GM19452 (cell line): Measurements from ENCODE around the gene RTN1.
A peak's percentile ranks its signal among the peaks of the same experiment; 100 is the strongest.

Experiments
- ATAC-seq: cut with Tn5 transposase; IDR thresholded peaks from one replicate; pipeline ENCODE4 v1.9.1; 2021; ENCODE audit not compliant: unreplicated experiment

Gene RTN1

DNA sequence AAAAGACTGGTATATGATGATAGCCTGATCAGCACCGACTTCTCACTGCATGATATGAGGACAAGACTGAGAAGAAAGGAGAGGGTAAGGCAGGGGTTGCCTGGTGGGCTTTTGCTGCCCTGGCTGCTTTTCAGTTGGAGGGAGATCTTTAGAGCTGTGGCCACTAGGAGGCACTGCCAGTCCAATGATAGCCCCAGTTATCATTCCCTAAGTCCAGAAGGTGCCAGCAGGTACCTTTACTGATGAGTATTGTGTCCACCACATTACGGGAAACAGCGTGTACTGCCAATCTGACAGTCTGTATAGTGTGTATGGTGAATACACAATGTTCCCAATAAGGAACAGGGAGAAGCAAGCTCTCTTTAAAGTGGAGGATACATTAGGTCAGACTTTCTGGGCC lies 238.2 kb downstream of the RTN1 start:
- no peak for ATAC-seq

DNA sequence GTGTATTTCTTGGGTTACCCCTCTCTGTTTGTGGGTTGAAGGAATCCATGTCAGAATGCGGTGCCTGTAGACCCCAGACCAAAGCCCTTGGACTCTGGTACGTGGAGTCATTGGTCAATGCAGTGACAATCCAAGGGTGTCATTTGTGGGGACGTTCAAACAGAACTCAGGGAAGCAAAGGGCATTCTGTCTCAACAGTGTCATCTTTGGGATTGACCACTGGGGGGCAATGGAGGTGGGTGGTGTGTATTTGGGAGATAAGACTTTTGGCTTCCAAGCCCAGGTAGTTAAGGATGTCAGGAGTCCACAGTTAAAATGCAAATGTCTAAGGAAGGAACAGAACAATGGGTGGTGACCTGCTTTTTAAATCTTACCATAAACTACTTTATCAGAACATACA lies 239.3 kb downstream of the RTN1 start:
- no peak for ATAC-seq

DNA sequence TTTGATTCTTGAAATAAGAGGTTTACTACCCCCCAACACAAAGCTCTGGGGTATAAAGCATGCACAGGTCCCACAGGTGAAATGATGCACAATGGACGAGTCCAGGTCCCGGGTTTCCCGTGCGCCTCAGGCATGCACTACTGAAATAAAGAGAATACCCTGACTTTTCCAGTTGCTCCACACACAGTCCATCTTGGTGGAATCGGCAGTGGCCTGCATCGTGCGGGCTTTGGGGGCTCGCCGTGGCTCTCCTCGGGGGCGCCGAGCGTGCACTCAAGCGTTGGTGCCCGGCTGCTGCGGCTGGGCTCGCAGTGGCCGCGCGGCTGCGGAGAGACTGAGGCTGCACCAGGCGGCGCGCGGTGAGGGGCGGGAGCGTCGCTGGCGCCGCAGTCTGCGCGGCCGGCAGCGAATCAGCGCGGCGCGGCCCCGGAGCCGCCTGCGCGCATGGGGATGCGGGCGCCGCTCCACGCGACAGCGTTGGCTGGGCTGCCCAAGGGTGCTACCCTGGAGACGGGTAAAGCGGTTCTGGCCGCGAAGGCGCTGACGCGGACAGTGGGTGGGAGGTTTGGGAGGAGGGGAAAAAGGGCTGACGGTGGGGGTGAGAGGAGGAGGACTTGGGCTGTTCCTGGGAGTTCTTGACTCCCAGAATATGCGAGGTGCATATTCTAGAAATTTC lies 240.2 kb downstream of the RTN1 start:
- no peak for ATAC-seq

DNA sequence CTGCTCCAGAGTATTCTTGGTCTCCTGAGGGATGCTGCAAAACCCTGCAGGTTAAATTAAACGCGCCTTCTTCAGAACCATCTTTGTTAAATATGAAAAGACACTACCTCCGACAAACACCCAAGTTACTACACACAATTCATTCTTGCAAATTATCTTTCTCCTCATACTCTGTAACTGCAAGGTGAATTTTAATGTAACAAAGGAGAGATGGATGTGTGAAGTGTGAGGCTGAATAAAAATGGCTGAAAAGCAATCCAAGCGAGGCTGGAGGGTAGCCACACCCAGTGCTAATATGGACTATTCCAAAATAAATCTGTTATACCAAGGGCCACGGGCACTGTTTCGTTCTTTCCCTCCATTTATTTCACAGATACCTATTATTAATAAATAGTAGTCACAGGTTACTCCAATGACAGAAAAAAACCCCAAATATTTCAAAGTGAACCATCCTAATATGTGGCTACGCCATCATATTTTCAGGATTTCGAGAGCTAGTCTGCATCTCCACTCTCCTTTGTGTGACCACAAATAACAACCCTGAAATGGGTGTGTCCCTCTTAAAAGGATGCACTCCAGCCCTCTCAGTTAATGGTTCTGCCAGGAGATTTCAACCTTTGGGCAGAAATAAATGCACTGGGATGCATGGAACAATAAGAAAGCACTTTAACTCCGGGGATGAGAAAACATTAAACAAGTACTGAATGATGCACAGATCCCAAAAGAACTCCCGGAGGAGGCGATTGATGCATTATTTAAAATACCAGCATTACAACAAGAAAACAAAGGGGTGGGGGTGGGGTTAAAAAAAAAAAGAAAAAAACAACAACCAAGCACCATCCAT lies 240.9 kb downstream of the RTN1 start:
- ATAC-seq: no peak

DNA sequence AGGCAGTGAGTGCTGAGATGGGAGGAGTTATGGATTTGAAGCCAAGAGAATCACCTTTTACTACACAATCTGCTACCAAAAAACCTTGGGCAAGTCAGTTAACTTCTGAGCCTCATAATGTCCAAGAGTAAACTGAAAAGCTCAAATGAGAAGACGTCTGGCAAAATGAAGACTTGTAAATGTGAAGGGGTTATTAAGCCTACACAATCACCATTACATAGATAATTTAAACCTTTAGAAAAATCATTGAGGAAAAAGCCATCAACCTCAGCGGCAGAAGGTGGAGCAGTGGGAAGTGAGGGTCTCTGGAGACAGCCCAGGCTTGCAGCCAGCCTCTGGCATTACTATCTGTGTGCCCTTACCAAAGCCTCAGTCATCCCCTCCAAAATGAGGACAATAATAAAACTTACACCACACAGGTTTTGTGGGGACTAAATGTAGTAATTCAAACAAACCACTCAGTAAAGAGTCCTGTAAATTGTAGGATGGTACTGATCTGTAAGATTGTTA lies 243.5 kb downstream of the RTN1 start:
- ATAC-seq: no peak

DNA sequence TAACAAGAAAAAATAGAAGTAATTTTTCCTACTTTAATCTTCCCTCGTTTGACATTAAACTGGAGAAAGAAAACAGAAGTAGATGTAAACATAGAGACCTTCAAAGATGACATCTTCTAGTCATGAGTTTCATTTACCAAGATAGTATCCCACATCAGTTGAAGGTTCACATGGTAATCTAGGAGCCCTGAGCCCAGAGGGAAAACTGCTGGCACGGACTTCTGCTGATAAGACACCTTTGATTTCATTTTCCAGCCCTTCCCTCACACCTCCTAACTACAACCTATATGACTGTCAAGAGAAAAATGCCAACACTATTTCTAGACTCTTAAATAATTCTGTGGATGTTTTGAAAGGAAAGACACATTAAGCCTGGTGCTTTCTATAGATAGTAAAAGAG lies 247.9 kb downstream of the RTN1 start:
- no peak for ATAC-seq

DNA sequence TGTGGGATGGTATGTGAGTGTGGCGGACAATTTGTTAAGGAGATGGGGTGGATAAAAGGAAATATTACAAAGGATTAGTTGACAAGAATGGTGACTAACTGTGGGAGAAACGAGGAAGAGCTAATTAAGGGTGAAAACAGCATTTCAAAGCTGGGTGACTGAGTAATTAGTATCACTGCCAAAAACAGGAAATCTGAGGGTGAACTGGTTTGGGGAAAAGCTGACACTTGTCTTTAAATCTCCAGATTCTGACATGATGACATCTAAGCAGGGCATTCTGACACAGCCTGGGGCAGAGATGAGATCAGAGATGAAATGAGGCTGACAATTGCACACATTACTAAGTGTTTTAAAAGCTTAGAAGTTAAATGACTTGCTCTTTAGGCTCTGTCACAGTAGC lies 251.5 kb downstream of the RTN1 start:
- no peak for ATAC-seq

DNA sequence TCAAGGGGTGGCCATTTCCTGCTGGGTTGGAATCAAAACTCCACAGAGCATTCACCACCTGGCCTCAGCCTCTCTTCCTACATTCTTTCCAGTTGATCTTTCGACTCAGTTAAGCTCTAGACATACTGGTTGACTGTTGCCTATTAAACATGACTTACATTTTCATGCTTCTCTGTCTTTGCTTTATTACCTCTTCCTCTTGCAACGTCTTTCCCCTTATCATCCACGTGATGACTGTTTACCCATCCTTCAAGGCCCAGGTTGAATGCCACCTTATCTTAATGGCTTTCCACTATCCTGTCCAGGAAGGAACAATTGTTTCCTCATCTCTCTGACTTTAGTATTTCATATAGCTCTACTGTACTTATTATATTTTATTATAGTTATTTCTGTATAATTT lies 269.5 kb downstream of the RTN1 start:
- ATAC-seq: no peak

DNA sequence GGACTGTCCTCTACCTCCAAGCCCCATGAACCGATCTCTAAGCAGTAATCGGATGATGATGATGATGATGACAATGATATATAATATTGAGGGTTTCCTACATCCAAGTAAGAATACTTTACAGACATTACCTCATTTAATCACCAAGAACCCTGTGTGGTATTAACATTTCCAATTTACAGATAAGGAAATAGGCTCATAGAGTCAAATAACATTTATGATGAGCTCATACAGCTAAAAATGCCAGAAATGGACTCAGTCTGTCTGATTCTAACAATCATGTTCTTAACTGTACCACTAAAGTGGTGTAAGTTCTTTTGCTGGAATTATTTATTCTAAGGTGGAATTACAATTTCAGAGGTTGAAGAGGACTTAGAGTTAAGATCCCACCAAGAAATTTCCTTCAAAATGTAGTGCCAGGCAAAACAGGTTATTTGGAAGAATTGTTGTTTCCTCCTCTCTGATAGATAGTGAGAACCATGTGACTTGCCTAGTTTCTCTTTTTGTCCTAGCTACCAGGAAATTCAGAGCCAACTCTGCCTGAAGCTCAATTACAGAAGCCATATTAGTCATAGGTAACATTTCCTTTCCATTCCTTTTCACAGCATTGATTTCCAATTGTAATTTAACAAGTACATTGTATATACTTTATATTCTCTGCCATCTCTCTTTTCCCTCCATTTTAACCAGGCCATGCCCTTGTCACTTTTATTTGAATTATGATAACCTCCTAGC lies 270.2 kb downstream of the RTN1 start:
- ATAC-seq: no peak

DNA sequence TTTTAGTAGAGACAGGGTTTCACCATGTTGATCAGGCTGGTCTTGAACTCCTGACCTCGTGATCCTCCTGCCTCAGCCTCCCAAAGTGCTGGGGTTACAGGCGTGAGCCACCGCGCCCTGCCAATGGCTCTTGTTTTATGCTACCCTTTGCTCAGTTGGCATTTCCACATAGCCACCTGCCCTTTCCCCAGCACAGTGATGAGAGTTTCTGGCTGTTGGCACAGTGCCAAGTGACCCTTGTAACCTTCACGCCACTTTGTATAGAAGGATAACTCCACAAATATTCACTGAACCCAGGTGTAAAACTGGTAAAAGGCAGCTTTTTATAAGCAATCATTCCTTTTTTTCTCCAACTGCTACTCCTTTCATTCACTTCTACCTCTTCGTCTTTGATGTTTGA lies 275.5 kb downstream of the RTN1 start:
- no peak for ATAC-seq

DNA sequence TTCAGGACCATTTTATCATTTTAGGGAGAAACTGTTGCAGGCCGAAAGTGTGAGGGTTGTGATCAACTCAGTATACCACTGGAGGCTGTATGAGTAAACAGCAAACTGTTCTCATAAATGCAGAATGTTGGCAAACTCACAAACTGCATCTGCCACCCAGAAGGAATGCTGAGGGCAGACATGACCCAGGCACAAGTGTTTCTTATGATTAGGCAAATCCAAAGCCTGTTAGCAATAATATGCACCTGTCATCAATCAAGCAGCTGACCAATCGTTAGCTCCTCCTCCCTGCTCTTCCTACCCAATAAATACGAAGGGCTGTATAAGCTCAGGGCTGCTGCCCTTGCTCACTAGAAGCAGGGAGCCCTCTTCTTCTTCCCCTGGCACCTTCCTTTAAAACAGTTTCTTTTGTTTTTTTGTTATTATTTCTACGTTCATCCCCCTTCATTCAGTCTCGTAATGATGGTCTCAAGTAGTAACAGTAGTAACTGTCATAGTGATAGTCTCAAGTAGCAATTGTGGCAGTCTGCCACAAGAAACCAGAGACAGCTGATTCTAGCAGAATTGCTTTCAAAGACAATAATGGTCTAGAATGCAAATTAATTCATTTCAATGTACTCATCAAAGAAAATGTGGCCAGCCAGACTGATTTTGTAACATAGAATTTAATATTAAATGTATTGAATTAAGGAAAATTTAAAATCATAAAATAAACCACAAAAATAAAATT lies 278.8 kb downstream of the RTN1 start:
- no peak for ATAC-seq

DNA sequence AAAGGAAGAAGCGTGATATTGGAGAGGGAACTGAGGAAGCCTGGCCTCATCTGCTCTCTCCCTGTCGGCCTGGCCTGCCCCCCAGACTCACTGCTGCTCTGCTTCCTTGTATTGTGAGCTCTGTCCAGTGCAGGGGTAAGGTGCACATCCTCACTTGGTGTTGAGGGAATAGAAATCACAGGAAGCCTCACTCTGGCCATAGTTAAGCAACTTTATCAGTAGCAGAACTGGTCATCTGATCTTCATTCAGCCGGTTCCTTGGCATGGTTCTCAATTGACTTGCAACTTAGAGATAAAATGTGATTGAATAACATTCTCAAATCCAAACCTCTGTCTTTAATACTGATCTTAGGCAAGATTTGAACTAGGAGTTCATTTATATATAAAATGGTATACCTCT lies 282.5 kb downstream of the RTN1 start:
- no peak for ATAC-seq

DNA sequence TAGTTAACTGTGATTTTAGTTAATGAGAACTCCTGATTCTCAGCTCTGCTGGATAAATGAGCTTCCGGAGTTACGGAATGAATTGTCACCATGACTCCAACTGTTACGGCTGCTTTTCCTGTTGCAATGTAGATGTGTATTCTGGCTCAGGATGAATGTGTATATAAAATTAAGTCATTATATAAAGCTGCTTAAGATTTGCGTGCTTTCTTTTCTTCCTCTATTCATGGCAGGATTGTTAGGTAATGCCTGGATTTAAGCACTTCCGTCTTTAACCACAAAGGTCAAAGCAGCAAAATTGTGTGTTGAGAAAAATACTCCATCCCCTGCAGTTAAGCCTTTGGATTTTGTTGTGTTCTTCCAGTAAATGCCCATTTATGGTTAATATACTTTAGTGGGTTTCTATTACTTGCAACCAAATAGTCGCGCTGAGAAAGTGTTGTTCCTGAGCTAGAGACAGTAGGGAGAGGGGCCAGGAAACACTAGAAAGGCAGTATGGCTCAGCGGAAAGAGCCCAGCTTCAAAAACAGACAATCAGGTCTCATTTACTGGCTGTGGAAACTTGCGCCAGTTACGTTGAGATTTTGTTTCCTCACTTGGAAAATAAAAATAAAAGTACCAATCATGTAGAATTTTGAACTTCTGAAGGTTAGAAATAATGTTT lies 284.6 kb downstream of the RTN1 start:
- ATAC-seq: no peak

DNA sequence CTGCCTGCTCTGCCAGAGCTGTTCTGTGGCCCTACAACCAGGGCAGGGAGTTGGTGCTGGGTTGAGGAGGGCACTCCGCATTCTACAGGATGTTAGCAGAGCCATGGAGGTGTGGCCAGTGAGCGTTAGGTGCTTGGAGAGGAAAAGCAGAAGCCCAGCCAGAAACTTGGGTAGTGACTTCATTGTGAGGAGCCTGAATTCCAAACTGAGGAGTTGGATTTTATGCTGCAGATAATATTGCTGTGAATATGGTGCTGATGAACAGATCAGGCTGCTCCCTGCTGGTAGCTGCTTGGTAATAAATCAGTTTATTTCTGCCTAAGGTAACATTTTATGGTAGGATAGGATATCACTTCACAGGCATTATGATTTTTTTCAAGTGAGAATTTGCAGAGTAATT lies 286.8 kb downstream of the RTN1 start:
- ATAC-seq: no peak

DNA sequence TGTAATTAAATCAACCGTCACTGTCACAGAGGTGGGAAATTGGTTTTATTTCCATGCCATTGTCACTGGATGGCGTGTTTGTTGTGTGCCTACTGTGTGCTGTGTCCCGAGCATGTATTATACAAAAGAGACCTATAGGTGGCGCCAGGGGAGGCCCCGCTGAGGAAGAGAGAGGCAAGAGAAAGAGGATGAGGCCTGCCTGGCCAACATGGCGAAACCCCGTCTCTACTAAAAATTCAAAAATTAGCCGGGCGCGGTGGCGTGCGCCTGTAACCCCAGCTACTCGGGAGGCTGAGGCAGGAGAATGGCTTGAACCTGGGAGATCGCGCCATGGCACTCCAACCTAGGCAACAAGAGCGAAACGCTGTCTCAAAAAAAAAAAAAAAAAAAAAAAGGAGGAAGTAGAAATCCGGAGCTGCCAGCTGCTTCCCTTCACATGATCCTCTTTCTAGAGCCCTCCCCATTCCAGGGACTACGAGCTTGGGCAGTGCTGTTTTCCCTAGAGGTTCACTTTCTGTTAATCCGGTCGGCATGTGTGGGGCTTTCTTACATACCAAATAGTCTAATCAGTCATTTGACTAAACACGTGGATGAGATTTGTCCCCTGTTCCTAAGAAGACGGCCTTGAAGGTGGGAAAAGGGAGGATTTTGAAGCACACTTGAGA lies 287.6 kb downstream of the RTN1 start:
- ATAC-seq: no peak

DNA sequence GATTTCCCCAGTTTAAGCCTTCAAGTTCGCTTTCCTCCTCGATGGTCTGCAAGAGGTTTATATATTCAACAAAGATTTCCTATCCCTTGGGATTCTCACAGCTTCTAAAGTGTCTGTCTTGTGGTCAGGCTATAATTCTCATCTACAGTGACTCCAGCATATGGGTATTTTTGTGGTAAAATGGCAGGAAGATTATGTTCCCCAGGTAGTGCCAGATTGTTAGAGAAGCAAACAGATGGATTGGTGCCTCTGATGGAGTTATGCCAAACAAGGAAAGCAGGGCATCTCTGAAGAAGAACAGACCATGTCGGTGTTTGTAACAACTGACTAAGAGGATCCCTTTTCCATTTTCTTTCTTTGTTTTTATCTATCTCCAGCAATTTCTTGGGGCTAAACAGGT lies 288.4 kb downstream of the RTN1 start:
- no peak for ATAC-seq

DNA sequence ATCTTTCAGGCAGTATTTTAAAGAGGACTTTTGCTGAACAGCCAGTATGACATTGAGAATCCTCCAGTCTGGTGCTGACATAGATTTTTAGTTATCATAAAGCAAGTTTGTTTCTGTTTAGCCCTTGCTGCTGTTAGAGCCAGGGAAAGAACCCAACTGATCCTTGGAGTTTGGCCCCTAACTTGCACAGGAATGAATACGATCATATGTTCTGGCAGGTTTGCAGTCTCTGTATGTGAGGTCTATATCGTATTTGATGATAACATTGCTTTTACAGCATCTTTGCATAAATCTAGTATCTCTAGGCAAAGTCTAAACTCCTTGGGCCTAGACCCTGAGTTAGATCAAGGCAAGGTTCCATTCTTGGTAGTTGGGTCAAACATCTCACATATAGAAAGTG lies 289.7 kb downstream of the RTN1 start:
- no peak for ATAC-seq

DNA sequence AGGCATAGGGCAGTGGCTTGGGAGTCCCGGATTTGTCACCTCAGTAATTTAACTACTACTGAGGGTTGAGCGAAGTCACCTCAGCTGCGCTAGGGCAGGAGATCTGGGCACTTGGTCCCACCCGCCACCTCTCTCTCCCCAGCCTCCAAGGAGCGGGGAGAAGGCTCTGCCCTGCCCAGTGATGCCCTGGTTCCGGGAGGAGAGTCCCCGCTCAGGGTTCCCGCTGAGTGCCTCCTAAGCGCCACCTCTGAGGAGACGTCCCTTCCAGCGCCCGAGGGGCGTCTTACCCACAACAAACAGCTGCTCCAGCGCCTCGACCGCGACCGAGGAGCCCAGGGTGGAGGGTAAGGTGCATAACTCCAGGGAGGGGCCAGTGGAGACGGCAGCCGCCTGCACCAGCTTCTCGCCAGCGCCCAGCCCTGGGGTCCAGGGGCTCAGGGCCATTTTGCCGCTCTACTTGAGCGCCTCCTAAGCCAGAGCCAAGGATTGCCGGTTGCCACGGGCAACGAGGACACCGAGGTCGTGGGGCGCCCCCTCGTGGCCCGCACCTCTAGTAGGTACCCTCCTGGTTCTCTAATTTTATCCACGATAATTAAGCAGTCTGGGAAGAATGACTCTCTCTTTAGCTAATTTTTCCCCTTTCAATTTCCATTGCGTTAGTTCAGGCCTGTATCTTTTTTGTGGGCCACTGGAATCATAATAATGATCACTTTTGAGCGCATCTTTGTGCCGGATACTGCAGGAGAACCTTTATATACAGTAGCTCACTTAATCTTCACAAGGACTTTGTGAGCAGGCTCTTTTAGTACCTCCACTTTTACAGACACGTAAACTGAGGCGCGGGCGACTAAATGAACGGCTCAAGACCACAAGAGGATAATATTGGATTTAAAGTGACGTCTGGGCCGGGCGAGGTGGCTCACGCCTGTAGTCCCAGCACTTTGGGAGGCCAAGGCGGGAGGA lies 294.0 kb downstream of the RTN1 start, which contains the start of gene CCDC175:
Gene CCDC175, minus strand, starts transcription at position 481 of the 963 bp plus-strand sequence. Its CDS starts 37 bp downstream, at position 444.
- ATAC-seq: peak; percentile 99

DNA sequence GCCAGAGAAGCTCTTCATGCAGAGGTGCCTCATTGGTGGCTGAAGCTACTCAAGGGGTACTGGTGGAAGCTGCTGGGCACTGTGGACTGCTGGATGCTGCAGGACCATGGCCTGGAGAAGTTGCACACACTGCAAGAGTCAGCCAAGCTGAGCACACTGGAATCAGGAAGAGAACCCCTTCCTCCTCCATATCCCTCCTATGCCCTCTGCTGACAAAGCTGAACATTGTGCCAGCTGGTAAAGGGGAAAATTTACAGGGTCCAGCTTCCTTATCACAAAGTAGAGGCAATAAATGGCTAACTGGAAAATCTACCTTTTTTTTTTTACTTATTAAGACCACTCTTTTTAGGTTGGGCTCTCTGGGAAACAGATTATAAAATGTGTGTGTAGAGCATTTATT lies 300.5 kb downstream of the RTN1 start:
- ATAC-seq: no peak
